ENCODE measurements around the gene NR3C2. TPM values are rescaled to one million over a fixed set of nuclear protein-coding genes. Genes with fewer than 3 reads are reported as not detected.

The NR3C2 gene
- polyA plus RNA-seq, 2 donors, result 0.57 to 0.67 TPM

DNA sequence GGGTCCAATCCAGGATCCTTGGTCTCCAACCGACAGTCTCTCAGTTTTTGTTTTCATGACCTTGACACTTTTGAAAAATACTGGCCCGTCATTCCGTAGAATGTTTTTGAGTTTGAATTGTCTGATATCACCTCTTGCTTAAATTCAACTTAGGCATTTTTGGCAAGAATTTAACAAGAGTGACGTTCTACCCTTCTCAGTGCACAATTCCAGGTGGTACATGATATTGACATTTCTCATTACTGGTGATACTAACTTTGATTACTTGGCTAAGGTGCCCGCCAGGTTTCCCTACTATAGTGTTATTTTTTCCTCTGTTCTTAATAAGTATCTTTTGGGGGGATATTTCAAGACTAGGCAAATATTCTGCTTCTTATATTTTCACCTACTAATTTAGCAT lies 215.1 kb downstream of the NR3C2 start:
- H3K27ac ChIP-seq (ENCODE audit: low read depth in 2 of 2, low read length in 1 of 2), result no peak overlapping the region
- H3K9me3 ChIP-seq (ENCODE audit: control insufficient read depth in 2 of 2, insufficient read depth in 1 of 2, low read depth in 1 of 2, low read length in 1 of 2), result no peaks in the 10 kb centered on the region
- WGBS, 2 donors, result 86 to 94% methylated on average over 5 of the region's 5 CpGs
- no peaks in the 10 kb centered on the region for H3K27me3 ChIP-seq (ENCODE audit: control insufficient read depth in 1 of 2, insufficient read depth in 2 of 2, low read length in 2 of 2)
- H3K4me3 ChIP-seq (ENCODE audit: low read depth in 1 of 2, low read length in 2 of 2), result no peak overlapping the region
- H3K4me1 ChIP-seq (ENCODE audit: control insufficient read depth in 2 of 2, insufficient read depth in 2 of 2, low read length in 1 of 2), result no peaks in the 10 kb centered on the region
- H3K36me3 ChIP-seq (ENCODE audit: control insufficient read depth in 2 of 2, insufficient read depth in 2 of 2, low read length in 1 of 2), result no peaks in the 10 kb centered on the region

DNA sequence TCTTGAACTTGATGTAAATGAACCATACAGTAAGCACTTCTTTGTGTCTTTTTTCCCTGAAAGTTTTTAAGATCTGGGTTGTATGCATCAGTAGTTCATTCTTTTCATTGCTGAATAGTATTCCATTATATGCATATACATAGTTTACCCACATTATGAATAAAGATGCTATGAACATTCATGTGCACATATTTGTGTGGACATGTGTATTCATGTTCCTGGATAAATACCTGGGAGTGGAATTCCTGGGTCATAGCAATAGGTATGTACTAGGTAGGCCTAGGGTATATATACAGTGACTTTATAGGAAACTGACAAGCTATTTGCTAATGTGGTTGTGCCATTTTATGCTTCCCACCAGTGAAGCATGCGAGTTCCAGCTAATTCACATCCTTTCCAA lies 215.9 kb downstream of the NR3C2 start:
- WGBS, 2 donors, result 97 to 100% methylated on average over 1 of the region's 1 CpG
- H3K27ac ChIP-seq (ENCODE audit: low read depth in 2 of 2, low read length in 1 of 2), result no peak overlapping the region
- no peaks in the 10 kb centered on the region for H3K9me3 ChIP-seq (ENCODE audit: control insufficient read depth in 2 of 2, insufficient read depth in 1 of 2, low read depth in 1 of 2, low read length in 1 of 2)
- no peaks in the 10 kb centered on the region for H3K36me3 ChIP-seq (ENCODE audit: control insufficient read depth in 2 of 2, insufficient read depth in 2 of 2, low read length in 1 of 2)
- no peaks in the 10 kb centered on the region for H3K27me3 ChIP-seq (ENCODE audit: control insufficient read depth in 1 of 2, insufficient read depth in 2 of 2, low read length in 2 of 2)
- H3K4me3 ChIP-seq (ENCODE audit: low read depth in 1 of 2, low read length in 2 of 2), result no peak overlapping the region
- H3K4me1 ChIP-seq (ENCODE audit: control insufficient read depth in 2 of 2, insufficient read depth in 2 of 2, low read length in 1 of 2), result no peaks in the 10 kb centered on the region

DNA sequence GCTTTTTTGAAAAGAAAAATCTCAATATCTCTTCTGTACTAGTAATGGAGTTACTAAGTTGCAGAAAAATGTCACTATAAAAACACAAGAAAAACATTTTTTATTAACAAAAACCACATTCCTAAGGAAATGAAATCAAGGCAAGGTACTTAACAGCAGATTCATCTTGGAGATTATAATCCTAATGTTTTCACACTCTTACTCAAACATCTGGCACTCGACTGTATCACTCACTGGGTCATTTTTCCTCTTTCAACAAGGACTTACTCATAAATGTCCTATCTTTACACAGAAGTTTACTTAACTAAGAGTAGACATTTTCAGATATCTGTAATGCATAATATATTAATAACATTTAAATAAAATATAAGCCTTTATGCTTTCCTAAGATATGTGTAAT lies 216.6 kb downstream of the NR3C2 start:
- WGBS, 2 donors, result 58 to 62% methylated on average over 1 of the region's 1 CpG
- no peak overlapping the region for H3K27ac ChIP-seq (ENCODE audit: low read depth in 2 of 2, low read length in 1 of 2)
- H3K4me3 ChIP-seq (ENCODE audit: low read depth in 1 of 2, low read length in 2 of 2), result no peak overlapping the region
- H3K9me3 ChIP-seq (ENCODE audit: control insufficient read depth in 2 of 2, insufficient read depth in 1 of 2, low read depth in 1 of 2, low read length in 1 of 2), result no peaks in the 10 kb centered on the region
- H3K27me3 ChIP-seq (ENCODE audit: control insufficient read depth in 1 of 2, insufficient read depth in 2 of 2, low read length in 2 of 2), result no peaks in the 10 kb centered on the region
- no peaks in the 10 kb centered on the region for H3K4me1 ChIP-seq (ENCODE audit: control insufficient read depth in 2 of 2, insufficient read depth in 2 of 2, low read length in 1 of 2)
- H3K36me3 ChIP-seq (ENCODE audit: control insufficient read depth in 2 of 2, insufficient read depth in 2 of 2, low read length in 1 of 2), result no peaks in the 10 kb centered on the region

DNA sequence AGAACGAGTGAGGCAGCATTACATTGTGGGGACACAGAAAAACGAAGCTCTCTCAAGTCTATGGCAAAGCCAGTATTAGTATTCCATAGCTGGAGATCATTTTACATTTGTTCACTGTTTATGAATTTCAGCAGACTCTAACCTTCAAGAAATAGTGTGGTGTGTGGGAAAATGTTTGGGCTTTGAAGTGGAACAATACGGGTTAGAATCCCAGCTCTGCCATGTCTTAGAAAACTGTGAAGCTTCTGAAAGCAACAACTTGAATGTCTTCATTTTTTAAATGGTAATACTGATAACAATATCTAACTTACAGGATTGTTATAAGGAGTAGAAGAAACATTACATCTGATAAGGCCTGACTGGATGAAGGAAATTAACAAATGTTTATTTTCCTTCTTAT lies 217.7 kb downstream of the NR3C2 start:
- Histone ChIP-seq H3K9me3 (ENCODE audit: control insufficient read depth in 2 of 2, insufficient read depth in 1 of 2, low read depth in 1 of 2, low read length in 1 of 2) (no peaks in the 10 kb centered on the region), H3K27me3 (ENCODE audit: control insufficient read depth in 1 of 2, insufficient read depth in 2 of 2, low read length in 2 of 2) (no peaks in the 10 kb centered on the region), H3K36me3 (ENCODE audit: control insufficient read depth in 2 of 2, insufficient read depth in 2 of 2, low read length in 1 of 2) (no peaks in the 10 kb centered on the region), H3K4me1 (ENCODE audit: control insufficient read depth in 2 of 2, insufficient read depth in 2 of 2, low read length in 1 of 2) (no peaks in the 10 kb centered on the region), H3K4me3 (ENCODE audit: low read depth in 1 of 2, low read length in 2 of 2) (no peak overlapping the region), H3K27ac (ENCODE audit: low read depth in 2 of 2, low read length in 1 of 2) (no peak overlapping the region)
- 65 to 68% methylated on average over 3 of the region's 3 CpGs for WGBS, 2 donors

DNA sequence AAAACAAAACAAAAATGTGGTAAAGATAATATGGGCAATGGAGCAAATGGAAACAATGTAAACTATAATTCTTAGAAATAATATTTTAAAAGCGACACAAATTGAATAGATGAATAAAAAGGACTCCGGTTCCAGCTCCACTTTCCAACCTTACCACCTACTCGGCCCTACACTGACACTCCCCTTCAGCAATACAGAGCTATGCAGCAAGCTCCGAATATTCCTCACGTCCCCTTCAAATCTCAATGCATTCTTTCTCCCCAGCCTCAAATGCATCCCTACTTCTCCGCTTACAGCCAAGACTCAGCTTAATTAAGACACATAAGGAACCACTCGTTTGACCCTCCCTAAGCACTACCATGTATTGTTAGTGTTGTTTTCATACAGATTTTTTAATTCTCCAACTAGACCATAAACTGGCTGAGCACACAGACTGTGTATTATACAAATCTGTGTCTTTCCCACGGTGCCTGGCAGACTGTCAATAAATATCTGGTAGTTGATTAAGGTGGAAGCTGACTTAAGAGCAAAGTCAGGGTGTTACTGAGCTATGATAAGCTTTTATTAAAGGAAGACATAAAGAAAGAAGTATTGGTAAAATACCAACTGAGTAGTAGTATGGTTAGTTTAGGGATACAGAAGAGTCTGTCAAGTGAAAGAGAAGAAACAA lies 219.1 kb downstream of the NR3C2 start:
- H3K27ac ChIP-seq (ENCODE audit: low read depth in 2 of 2, low read length in 1 of 2), result no peak overlapping the region
- H3K4me3 ChIP-seq (ENCODE audit: low read depth in 1 of 2, low read length in 2 of 2), result no peak overlapping the region
- H3K27me3 ChIP-seq (ENCODE audit: control insufficient read depth in 1 of 2, insufficient read depth in 2 of 2, low read length in 2 of 2), result no peaks in the 10 kb centered on the region
- H3K36me3 ChIP-seq (ENCODE audit: control insufficient read depth in 2 of 2, insufficient read depth in 2 of 2, low read length in 1 of 2), result no peaks in the 10 kb centered on the region
- H3K9me3 ChIP-seq (ENCODE audit: control insufficient read depth in 2 of 2, insufficient read depth in 1 of 2, low read depth in 1 of 2, low read length in 1 of 2), result no peaks in the 10 kb centered on the region
- WGBS, 2 donors, result 71 to 83% methylated on average over 8 of the region's 8 CpGs
- H3K4me1 ChIP-seq (ENCODE audit: control insufficient read depth in 2 of 2, insufficient read depth in 2 of 2, low read length in 1 of 2), result no peaks in the 10 kb centered on the region

DNA sequence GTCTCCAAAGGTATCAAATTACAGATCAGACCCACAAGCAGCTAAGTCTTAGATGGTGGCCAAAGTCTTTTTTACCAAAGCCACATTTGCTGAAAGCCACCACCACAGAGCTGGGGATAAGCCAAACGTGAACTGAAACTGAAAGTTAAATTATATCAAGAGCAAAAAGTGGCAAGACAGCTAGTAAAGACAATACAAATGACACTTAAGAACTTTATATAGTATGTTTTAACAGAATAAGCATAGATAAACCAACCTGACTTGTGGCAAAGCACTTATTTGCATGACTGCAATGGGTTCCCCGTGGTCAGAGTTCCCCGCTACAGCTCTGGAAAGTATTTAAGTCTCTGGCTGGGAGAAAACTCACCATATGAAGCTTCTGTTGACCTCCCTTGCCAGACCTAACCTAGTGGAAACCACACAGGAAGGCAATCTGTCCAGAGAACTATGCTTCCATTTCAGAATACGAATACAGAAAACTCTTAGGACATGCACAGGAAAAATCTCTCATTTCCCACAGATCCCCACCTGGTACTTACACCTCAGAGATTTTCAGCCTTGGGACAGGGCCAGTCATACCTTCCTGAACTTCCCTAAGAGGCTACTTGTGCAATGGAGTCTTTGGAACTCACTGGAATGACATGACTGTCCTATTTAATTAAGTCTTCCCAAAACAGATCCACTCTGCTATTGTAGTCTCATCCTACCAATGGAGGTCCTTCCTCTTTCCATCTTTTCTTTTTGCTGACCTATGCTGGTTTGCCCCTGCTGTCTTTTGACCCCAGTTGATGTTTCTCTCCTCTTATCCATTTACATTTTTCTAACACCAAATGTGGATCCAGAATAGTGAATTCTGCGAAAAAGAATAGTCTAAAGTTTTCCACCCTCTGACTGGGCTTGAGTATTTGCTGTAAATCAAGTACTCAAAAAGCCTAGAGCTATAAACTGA lies 225.1 kb downstream of the NR3C2 start:
- no peaks in the 10 kb centered on the region for H3K4me1 ChIP-seq (ENCODE audit: control insufficient read depth in 2 of 2, insufficient read depth in 2 of 2, low read length in 1 of 2)
- H3K9me3 ChIP-seq (ENCODE audit: control insufficient read depth in 2 of 2, insufficient read depth in 1 of 2, low read depth in 1 of 2, low read length in 1 of 2), result no peaks in the 10 kb centered on the region
- H3K27ac ChIP-seq (ENCODE audit: low read depth in 2 of 2, low read length in 1 of 2), result no peak overlapping the region
- H3K27me3 ChIP-seq (ENCODE audit: control insufficient read depth in 1 of 2, insufficient read depth in 2 of 2, low read length in 2 of 2), result no peaks in the 10 kb centered on the region
- H3K4me3 ChIP-seq (ENCODE audit: low read depth in 1 of 2, low read length in 2 of 2), result no peak overlapping the region
- 54 to 62% methylated on average over 5 of the region's 5 CpGs for WGBS, 2 donors
- H3K36me3 ChIP-seq (ENCODE audit: control insufficient read depth in 2 of 2, insufficient read depth in 2 of 2, low read length in 1 of 2), result no peaks in the 10 kb centered on the region

DNA sequence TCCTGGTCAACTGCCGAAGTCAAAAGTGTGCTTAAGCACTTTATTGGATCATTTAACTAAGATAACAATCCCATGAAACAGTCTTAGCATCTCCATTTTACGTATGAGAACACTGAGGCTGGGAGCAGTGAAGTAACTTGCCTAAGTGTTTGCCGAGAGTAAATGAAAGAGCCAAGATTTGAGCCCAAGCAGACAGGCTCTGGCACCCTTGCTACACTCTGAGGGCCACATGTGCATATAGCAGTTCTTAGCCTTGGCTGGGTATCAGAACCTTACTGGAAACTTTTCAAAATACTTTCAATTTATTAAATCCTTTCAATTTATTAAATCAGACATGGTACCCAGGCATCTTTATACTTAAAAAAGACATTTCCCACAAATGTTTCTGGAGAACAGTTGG lies 225.9 kb downstream of the NR3C2 start:
- no peaks in the 10 kb centered on the region for H3K4me1 ChIP-seq (ENCODE audit: control insufficient read depth in 2 of 2, insufficient read depth in 2 of 2, low read length in 1 of 2)
- no peak overlapping the region for H3K4me3 ChIP-seq (ENCODE audit: low read depth in 1 of 2, low read length in 2 of 2)
- 63 to 64% methylated on average over 3 of the region's 3 CpGs for WGBS, 2 donors
- H3K27ac ChIP-seq (ENCODE audit: low read depth in 2 of 2, low read length in 1 of 2), result no peak overlapping the region
- no peaks in the 10 kb centered on the region for H3K27me3 ChIP-seq (ENCODE audit: control insufficient read depth in 1 of 2, insufficient read depth in 2 of 2, low read length in 2 of 2)
- H3K36me3 ChIP-seq (ENCODE audit: control insufficient read depth in 2 of 2, insufficient read depth in 2 of 2, low read length in 1 of 2), result no peaks in the 10 kb centered on the region
- no peaks in the 10 kb centered on the region for H3K9me3 ChIP-seq (ENCODE audit: control insufficient read depth in 2 of 2, insufficient read depth in 1 of 2, low read depth in 1 of 2, low read length in 1 of 2)

DNA sequence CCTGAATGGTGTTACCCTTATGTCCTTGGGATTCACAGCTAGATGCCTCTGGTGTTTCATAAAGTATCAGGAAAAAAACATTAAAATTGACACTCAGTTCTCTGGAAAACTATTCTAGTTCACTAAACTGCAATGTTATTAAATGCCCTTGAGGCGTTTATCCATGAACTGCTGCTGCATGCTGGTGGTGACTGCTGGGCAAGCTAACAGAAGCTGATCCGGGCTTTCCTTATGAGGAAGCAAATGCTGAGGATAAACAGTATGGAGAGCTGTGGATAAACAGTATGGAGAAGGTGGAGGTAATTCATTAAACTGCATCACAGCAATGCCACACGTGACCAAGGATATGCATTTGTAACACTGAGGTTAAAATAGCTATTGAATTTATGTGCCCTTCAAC lies 227.0 kb downstream of the NR3C2 start:
- no peaks in the 10 kb centered on the region for H3K9me3 ChIP-seq (ENCODE audit: control insufficient read depth in 2 of 2, insufficient read depth in 1 of 2, low read depth in 1 of 2, low read length in 1 of 2)
- no peaks in the 10 kb centered on the region for H3K36me3 ChIP-seq (ENCODE audit: control insufficient read depth in 2 of 2, insufficient read depth in 2 of 2, low read length in 1 of 2)
- 32 to 38% methylated on average over 3 of the region's 3 CpGs for WGBS, 2 donors
- H3K4me1 ChIP-seq (ENCODE audit: control insufficient read depth in 2 of 2, insufficient read depth in 2 of 2, low read length in 1 of 2), result no peaks in the 10 kb centered on the region
- H3K27me3 ChIP-seq (ENCODE audit: control insufficient read depth in 1 of 2, insufficient read depth in 2 of 2, low read length in 2 of 2), result no peaks in the 10 kb centered on the region
- H3K4me3 ChIP-seq (ENCODE audit: low read depth in 1 of 2, low read length in 2 of 2), result no peak overlapping the region
- peak overlapping the region in 1 of 2 donors; percentile 9 for H3K27ac ChIP-seq (ENCODE audit: low read depth in 2 of 2, low read length in 1 of 2)

DNA sequence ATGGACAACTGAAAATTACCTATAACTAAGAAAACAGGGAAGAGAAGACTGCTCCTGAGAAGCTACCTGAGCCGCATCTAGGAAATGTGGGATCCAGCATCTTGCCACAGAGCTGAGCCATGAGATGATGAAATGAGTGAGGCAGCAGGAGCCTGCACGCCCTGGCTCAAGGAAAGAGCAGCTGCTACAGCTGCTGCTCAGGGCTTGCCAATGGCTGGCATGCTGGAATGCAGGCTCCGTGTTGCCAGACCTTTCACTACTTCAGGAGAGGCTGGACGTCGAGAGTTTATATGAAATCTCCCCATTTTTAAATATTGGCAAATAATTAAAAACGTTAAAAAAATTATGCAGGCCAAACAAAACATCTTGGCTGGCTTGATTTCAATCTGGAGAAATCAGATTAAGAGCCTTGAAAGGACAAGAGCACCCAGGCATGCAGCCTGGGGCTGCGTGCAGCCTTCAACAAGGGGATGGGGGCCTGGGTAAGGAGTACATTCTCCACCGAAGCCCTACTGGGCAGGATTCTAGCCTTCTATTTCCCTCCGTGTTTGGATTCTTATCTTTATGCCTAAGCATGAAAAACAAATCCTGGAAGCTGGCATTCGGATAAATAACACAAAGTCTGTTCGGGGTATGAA lies 227.6 kb downstream of the NR3C2 start:
- Histone ChIP-seq H3K4me3 (ENCODE audit: low read depth in 1 of 2, low read length in 2 of 2) (no peak overlapping the region), H3K9me3 (ENCODE audit: control insufficient read depth in 2 of 2, insufficient read depth in 1 of 2, low read depth in 1 of 2, low read length in 1 of 2) (no peaks in the 10 kb centered on the region), H3K27me3 (ENCODE audit: control insufficient read depth in 1 of 2, insufficient read depth in 2 of 2, low read length in 2 of 2) (no peaks in the 10 kb centered on the region), H3K27ac (ENCODE audit: low read depth in 2 of 2, low read length in 1 of 2) (peak overlapping the region in 1 of 2 donors; percentile 9), H3K4me1 (ENCODE audit: control insufficient read depth in 2 of 2, insufficient read depth in 2 of 2, low read length in 1 of 2) (no peaks in the 10 kb centered on the region), H3K36me3 (ENCODE audit: control insufficient read depth in 2 of 2, insufficient read depth in 2 of 2, low read length in 1 of 2) (no peaks in the 10 kb centered on the region)
- 33 to 34% methylated on average over 11 of the region's 11 CpGs for WGBS, 2 donors
